Suprapubic skin (tissue), 4 donors: ENCODE measurements around the gene ATP11A. TPM values are rescaled to one million over a fixed set of nuclear protein-coding genes. Genes with fewer than 3 reads are reported as not detected.

Experiments
- DNase-seq, 2 donors: peaks; one replicate each; pipeline ENCODE4 v3.0.0-alpha.2; 2019; ENCODE audit warnings: low spot score in 2 of 2
- H3K27ac ChIP-seq: fragments of 200-600 bp; sonication (generic); one replicate; pipeline ENCODE4 v1.5.1; 2019
- H3K27me3 ChIP-seq: fragments of 200-600 bp; sonication (generic); one replicate; pipeline ENCODE4 v1.5.1; 2019
- H3K36me3 ChIP-seq: fragments of 200-600 bp; sonication (generic); one replicate; pipeline ENCODE4 v1.5.1; 2019
- H3K4me1 ChIP-seq: fragments of 200-600 bp; sonication (generic); one replicate; pipeline ENCODE4 v1.5.1; 2019
- H3K4me3 ChIP-seq: fragments of 200-600 bp; sonication (generic); one replicate; pipeline ENCODE4 v1.5.1; 2019; ENCODE audit warnings: mild to moderate bottlenecking
- H3K9me3 ChIP-seq: fragments of 200-600 bp; sonication (generic); one replicate; pipeline ENCODE4 v1.5.1; 2019
- CTCF ChIP-seq, 2 donors: fragments of 200-600 bp in 1 of 2; fragments of 450-650 bp in 1 of 2; sonication (generic) in 1 of 2; IDR thresholded peaks; one replicate each; pipeline ENCODE4 v1.5.1; 2016 to 2019; ENCODE audit warnings: antibody characterized with exemption in 2 of 2, mild to moderate bottlenecking in 1 of 2, moderate library complexity in 1 of 2
- EP300 ChIP-seq: sonication (generic); formaldehyde crosslinking; IDR thresholded peaks from one replicate; pipeline ENCODE4 v1.6.1; 2017; ENCODE audit warnings: antibody characterized with exemption
- POLR2A ChIP-seq, 2 donors: fragments of 450-650 bp; IDR thresholded peaks; one replicate each; pipeline ENCODE4 v1.6.1; 2017; ENCODE audit warnings: antibody characterized with exemption in 2 of 2, mild to moderate bottlenecking in 2 of 2, moderate library complexity in 2 of 2
- POLR2AphosphoS5 ChIP-seq, 3 donors: sonication (generic); formaldehyde crosslinking; IDR thresholded peaks; one replicate each; pipeline ENCODE4 v1.6.1; 2017; ENCODE audit warnings: antibody characterized with exemption in 3 of 3
- WGBS: methylation state at CpG from one replicate; pipeline ENCODE4 v1.1.5; 2018; 5-methylcytosine and 5-hydroxymethylcytosine counted together
- total RNA-seq, 4 donors: library from RNA; depleted of rRNA; stranded (reverse); fragments of >200 nt; gene quantifications; one replicate each; pipeline ENCODE4 v1.1.0, GENCODE V29; 2016

ATP11A gene
- total RNA-seq, 4 donors from 2014 or later = 22.8 to 51.0 (median 39.8) TPM

- Histone ChIP-seq H3K36me3 (no peaks in the 10 kb centered on the region), H3K4me3 (no peak overlapping the region), H3K27ac (no peak overlapping the region), H3K27me3 (peaks cover 6% of the 10 kb centered on the region), H3K9me3 (no peaks in the 10 kb centered on the region), H3K4me1 (peaks cover 4% of the 10 kb centered on the region)
- WGBS = 84% methylated on average over 49 of the region's 49 CpGs
- no peak for TF ChIP-seq POLR2A (IDR thresholded peaks at IDR 0.05)
- TF ChIP-seq CTCF (IDR thresholded peaks at IDR 0.05) = no peak
- DNase-seq = no peak
These were observed 44.4 kb upstream of the ATP11A start for GRCh38 chr13:112645327-112645914.

GRCh38 chr13:112647256-112647655 lies 42.6 kb upstream of the ATP11A start:
- 89% methylated on average over 14 of the region's 14 CpGs for WGBS
- DNase-seq = no peak
- TF ChIP-seq POLR2A (IDR thresholded peaks at IDR 0.05) (no peak), POLR2AphosphoS5 (IDR thresholded peaks at IDR 0.05) (no peak), EP300 (no peak), CTCF (IDR thresholded peaks at IDR 0.05) (no peak)

GRCh38 chr13:112648101-112648500 lies 41.7 kb upstream of the ATP11A start:
- Histone ChIP-seq H3K36me3 (no peaks in the 10 kb centered on the region), H3K4me3 (no peak overlapping the region), H3K9me3 (no peaks in the 10 kb centered on the region), H3K27me3 (no peaks in the 10 kb centered on the region), H3K27ac (no peak overlapping the region), H3K4me1 (peaks cover 4% of the 10 kb centered on the region)
- no peak for DNase-seq
- TF ChIP-seq EP300 = no peak
- no peak for TF ChIP-seq CTCF (IDR thresholded peaks at IDR 0.05)
- TF ChIP-seq POLR2AphosphoS5 (IDR thresholded peaks at IDR 0.05) = no peak
- TF ChIP-seq POLR2A (IDR thresholded peaks at IDR 0.05) = no peak
- 90% methylated on average over 10 of the region's 10 CpGs for WGBS

More at GRCh38 chr13:112647256-112647655, 42.6 kb upstream of the ATP11A start:
- Histone ChIP-seq H3K27me3 (no peaks in the 10 kb centered on the region), H3K27ac (no peak overlapping the region), H3K4me3 (no peak overlapping the region), H3K4me1 (peaks cover under 1% of the 10 kb centered on the region), H3K9me3 (no peaks in the 10 kb centered on the region), H3K36me3 (no peaks in the 10 kb centered on the region)

GRCh38 chr13:112648966-112649690 lies 40.7 kb upstream of the ATP11A start:
- no peak overlapping the region for H3K4me3 ChIP-seq
- no peak for TF ChIP-seq POLR2AphosphoS5 (IDR thresholded peaks at IDR 0.05)
- H3K9me3 ChIP-seq = no peaks in the 10 kb centered on the region
- WGBS = 89% methylated on average over 31 of the region's 31 CpGs
- H3K36me3 ChIP-seq = no peaks in the 10 kb centered on the region
- no peak for DNase-seq
- peaks cover 4% of the 10 kb centered on the region for H3K4me1 ChIP-seq
- H3K27ac ChIP-seq = no peak overlapping the region
- H3K27me3 ChIP-seq = no peaks in the 10 kb centered on the region

GRCh38 chr13:112651311-112651710 lies 38.5 kb upstream of the ATP11A start:
- Histone ChIP-seq H3K4me3 (no peak overlapping the region), H3K27ac (no peak overlapping the region), H3K4me1 (peaks cover 4% of the 10 kb centered on the region), H3K36me3 (no peaks in the 10 kb centered on the region), H3K27me3 (no peaks in the 10 kb centered on the region), H3K9me3 (no peaks in the 10 kb centered on the region)
- no peak for DNase-seq
- TF ChIP-seq POLR2AphosphoS5 (IDR thresholded peaks at IDR 0.05) (no peak), CTCF (IDR thresholded peaks at IDR 0.05) (no peak), EP300 (no peak), POLR2A (IDR thresholded peaks at IDR 0.05) (no peak)
- 78% methylated on average over 5 of the region's 5 CpGs for WGBS
